H9 (cell line): ENCODE data around the gene ANGPTL8. TPM values are rescaled to one million over a fixed set of nuclear protein-coding genes. Genes with fewer than 3 reads are reported as not detected.

Experiments used
- DNase-seq: peaks from one replicate; pipeline ENCODE4 v3.0.0-alpha.2; 2017
- H2AFZ ChIP-seq: one replicate; pipeline ENCODE4 v1.6.1; 2013; ENCODE audit warnings: mild to moderate bottlenecking, low read length, control low read depth, moderate library complexity
- H2AK5ac ChIP-seq: 2 replicates; pipeline ENCODE4 v1.6.1; 2013; ENCODE audit warnings: low read length, control low read depth, mixed read lengths; ENCODE audit not compliant: insufficient read length
- H2BK120ac ChIP-seq: one replicate; pipeline ENCODE4 v1.6.1; 2013; ENCODE audit warnings: low read depth, mild to moderate bottlenecking, low read length, control low read depth, inconsistent platforms; ENCODE audit not compliant: poor library complexity, severe bottlenecking
- H2BK12ac ChIP-seq: 2 replicates; pipeline ENCODE4 v1.6.1; 2013; ENCODE audit warnings: low read length, control low read depth, mixed read lengths, low read depth; ENCODE audit not compliant: insufficient read length
- H2BK15ac ChIP-seq: 2 replicates; pipeline ENCODE4 v1.6.1; 2013; ENCODE audit warnings: low read depth, low read length, control low read depth
- H2BK20ac ChIP-seq: one replicate; pipeline ENCODE4 v1.6.1; 2013; ENCODE audit warnings: low read depth, mild to moderate bottlenecking, low read length, control low read depth, inconsistent platforms; ENCODE audit not compliant: poor library complexity, severe bottlenecking
- H2BK5ac ChIP-seq: 2 replicates; pipeline ENCODE4 v1.6.1; 2013; ENCODE audit warnings: low read length, control low read depth, mixed read lengths; ENCODE audit not compliant: insufficient read length
- H3K14ac ChIP-seq: 2 replicates; pipeline ENCODE4 v1.6.1; 2013; ENCODE audit warnings: low read length, control low read depth; ENCODE audit not compliant: insufficient read depth
- H3K18ac ChIP-seq: 2 replicates; pipeline ENCODE4 v1.6.1; 2013; ENCODE audit warnings: low read depth, mild to moderate bottlenecking, mixed read lengths, low read length, control low read depth; ENCODE audit not compliant: insufficient read length
- H3K23ac ChIP-seq: 2 replicates; pipeline ENCODE4 v1.6.1; 2013; ENCODE audit warnings: low read length, control low read depth, mixed read lengths, low read depth; ENCODE audit not compliant: insufficient read length
- H3K23me2 ChIP-seq: 2 replicates; pipeline ENCODE4 v1.6.1; 2013; ENCODE audit warnings: low read depth, mild to moderate bottlenecking, mixed read lengths, low read length, control low read depth; ENCODE audit not compliant: insufficient read length, poor library complexity, severe bottlenecking
- H3K27ac ChIP-seq: 2 replicates; pipeline ENCODE4 v1.5.1; 2013; ENCODE audit warnings: low read length, control low read depth, mixed read lengths, low read depth; ENCODE audit not compliant: insufficient read length
- H3K27me3 ChIP-seq: 2 replicates; pipeline ENCODE4 v1.6.1; 2013; ENCODE audit warnings: low read length, control low read depth, inconsistent platforms; ENCODE audit not compliant: insufficient read depth
- H3K4ac ChIP-seq: 2 replicates; pipeline ENCODE4 v1.6.1; 2013; ENCODE audit warnings: low read depth, mild to moderate bottlenecking, control low read depth, inconsistent platforms, low read length, moderate library complexity
- H3K4me1 ChIP-seq: 2 replicates; pipeline ENCODE4 v1.6.1; 2013; ENCODE audit warnings: low read length, control low read depth, inconsistent platforms; ENCODE audit not compliant: insufficient read depth
- H3K4me2 ChIP-seq: 2 replicates; pipeline ENCODE4 v1.6.1; 2013; ENCODE audit warnings: low read length, control low read depth, mixed read lengths; ENCODE audit not compliant: insufficient read length, insufficient read depth
- H3K56ac ChIP-seq: 2 replicates; pipeline ENCODE4 v1.6.1; 2013; ENCODE audit warnings: low read depth, mild to moderate bottlenecking, mixed read lengths, low read length, control low read depth; ENCODE audit not compliant: insufficient read length
- H3K79me1 ChIP-seq: 2 replicates; pipeline ENCODE4 v1.6.1; 2013; ENCODE audit warnings: low read depth, mild to moderate bottlenecking, moderate library complexity, low read length, control low read depth, inconsistent platforms; ENCODE audit not compliant: insufficient read depth, poor library complexity, severe bottlenecking
- H3K79me2 ChIP-seq: 2 replicates; pipeline ENCODE4 v1.6.1; 2013; ENCODE audit warnings: low read length, control low read depth, inconsistent platforms; ENCODE audit not compliant: insufficient read depth
- H3K9ac ChIP-seq: 2 replicates; pipeline ENCODE4 v1.6.1; 2013; ENCODE audit warnings: low read length, control low read depth, mixed read lengths; ENCODE audit not compliant: insufficient read length; ENCODE audit errors: extremely low read depth
- H3K9me3 ChIP-seq: one replicate; pipeline ENCODE4 v1.6.1; 2013; ENCODE audit warnings: low read depth, low read length, inconsistent platforms; ENCODE audit not compliant: control insufficient read depth
- H3T11ph ChIP-seq: one replicate; pipeline ENCODE4 v1.6.1; 2013; ENCODE audit warnings: mild to moderate bottlenecking, low read length, control low read depth, inconsistent platforms
- H4K20me1 ChIP-seq: one replicate; pipeline ENCODE4 v1.6.1; 2013; ENCODE audit not compliant: control insufficient read depth, insufficient read length, insufficient read depth
- H4K5ac ChIP-seq: 2 replicates; pipeline ENCODE4 v1.6.1; 2013; ENCODE audit warnings: low read depth, mild to moderate bottlenecking, mixed read lengths, low read length, control low read depth; ENCODE audit not compliant: insufficient read length
- H4K8ac ChIP-seq: replicated peaks from 2 replicates; pipeline ENCODE4 v1.6.1; 2013; ENCODE audit warnings: low read length, control low read depth, mixed read lengths, low read depth; ENCODE audit not compliant: insufficient read length
- H4K91ac ChIP-seq: 2 replicates; pipeline ENCODE4 v1.6.1; 2013; ENCODE audit warnings: low read depth, mild to moderate bottlenecking, moderate library complexity, mixed read lengths, low read length, control low read depth; ENCODE audit not compliant: insufficient read length
- H3K27ac Mint-ChIP-seq, 3 experiments: 2 replicates in 2 of 3; 3 replicates in 1 of 3; pipeline ENCODE4 v1.8.0; 2020 to 2021; ENCODE audit warnings: mixed read lengths in 3 of 3, mild to moderate bottlenecking in 1 of 3, moderate library complexity in 1 of 3
- H3K27me3 Mint-ChIP-seq: 2 replicates; pipeline ENCODE4 v1.8.0; 2021; ENCODE audit warnings: low read depth, mild to moderate bottlenecking, moderate library complexity, mixed read lengths
- H3K36me3 Mint-ChIP-seq, 3 experiments: 2 replicates in 2 of 3; 3 replicates in 1 of 3; pipeline ENCODE4 v1.8.0; 2020 to 2021; ENCODE audit warnings: low read depth in 3 of 3, mixed read lengths in 3 of 3; ENCODE audit not compliant: insufficient read depth in 1 of 3
- H3K4me1 Mint-ChIP-seq, 2 experiments: 2 replicates each; pipeline ENCODE4 v1.8.0; 2020; ENCODE audit warnings: mixed read lengths in 2 of 2
- H3K4me3 Mint-ChIP-seq, 2 experiments: 2 replicates in 1 of 2; 3 replicates in 1 of 2; pipeline ENCODE4 v1.8.0; 2020 to 2021; ENCODE audit warnings: mild to moderate bottlenecking in 2 of 2, mixed read lengths in 2 of 2, moderate library complexity in 1 of 2
- H3K9me3 Mint-ChIP-seq, 2 experiments: 2 replicates in 1 of 2; 3 replicates in 1 of 2; pipeline ENCODE4 v1.8.0; 2020; ENCODE audit warnings: mild to moderate bottlenecking in 2 of 2, mixed read lengths in 2 of 2, moderate library complexity in 1 of 2
- WGBS: extraction: QIAGEN DNeasy Blood & Tissue Kit; methylation state at CpG from one replicate; pipeline ENCODE4 v1.1.7; 2013; ENCODE audit warnings: missing lambda C conversion rate, low lambda C conversion rate, mixed read lengths; ENCODE audit not compliant: insufficient read length; ENCODE audit errors: extremely low coverage; 5-methylcytosine and 5-hydroxymethylcytosine counted together
- total RNA-seq: library from RNA; stranded (reverse); gene quantifications from 2 replicates; pipeline ENCODE4 v1.2.1, GENCODE V29; 2021
- TF ChIP-seq, protein P1 (sequence below): fragments of 200-600 bp; sonication (generic); conservative IDR thresholded peaks from 3 replicates; pipeline ENCODE4 v1.8.0; 2021; ENCODE audit warnings: antibody characterized with exemption, mild to moderate bottlenecking

The ANGPTL8 gene
- total RNA-seq, 1 experiment from 2014 or later = not detected

DNA sequence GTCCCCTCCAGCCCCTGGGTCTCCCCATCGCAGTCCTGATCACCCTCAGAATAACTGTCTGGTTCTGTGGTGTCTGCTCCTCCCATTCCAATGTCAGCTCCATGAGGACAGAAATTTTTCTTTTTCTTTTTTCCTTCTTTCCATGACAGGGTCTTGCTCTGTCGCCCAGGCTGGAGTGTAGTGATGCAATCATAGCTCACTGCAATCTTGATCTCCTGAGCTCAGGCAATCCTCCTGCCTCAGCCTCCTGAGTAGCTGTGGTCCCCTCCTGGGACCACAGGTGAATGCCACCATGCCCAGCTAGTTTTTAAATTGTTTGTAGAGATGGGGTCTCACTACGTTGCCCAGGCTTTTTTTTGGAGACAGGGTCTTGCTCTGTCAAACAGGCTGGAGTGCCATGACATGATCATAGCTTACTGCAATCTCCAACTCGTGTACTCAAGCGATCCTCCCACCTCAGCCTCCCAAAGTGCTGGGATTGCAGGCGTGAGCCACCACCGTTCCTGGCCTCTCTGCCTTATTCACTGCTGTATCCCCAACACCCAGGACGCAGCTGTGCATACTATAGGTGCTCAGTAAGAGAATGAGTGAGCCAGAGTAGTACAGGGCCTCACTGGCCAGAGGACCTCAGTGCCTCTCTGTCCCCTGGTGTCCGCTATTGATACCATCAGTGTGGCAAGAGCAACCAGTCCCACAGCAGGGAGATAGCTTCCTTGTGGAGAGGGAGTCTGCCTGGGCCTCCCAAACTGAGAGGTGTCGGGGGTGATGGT, 28.1 kb downstream of the ANGPTL8 start:
- H4K5ac ChIP-seq = no peak overlapping the region
- no peak overlapping the region for H2BK5ac ChIP-seq
- no peaks in the 10 kb centered on the region for H3K4me1 ChIP-seq
- no peak overlapping the region for H2BK120ac ChIP-seq
- no peak overlapping the region for H3K56ac ChIP-seq
- H3K18ac ChIP-seq = no peak overlapping the region
- H3K4me3 Mint-ChIP-seq = peak overlapping the region in 1 of 2 experiments; percentile 32; a peak in 1 of 5 replicates
- H3K79me2 ChIP-seq = no peaks in the 10 kb centered on the region
- H3K23ac ChIP-seq = no peak overlapping the region
- H3K4me2 ChIP-seq = no peak overlapping the region
- peaks cover 3% of the 10 kb centered on the region for H3K23me2 ChIP-seq
- TF ChIP-seq, protein P1, sequence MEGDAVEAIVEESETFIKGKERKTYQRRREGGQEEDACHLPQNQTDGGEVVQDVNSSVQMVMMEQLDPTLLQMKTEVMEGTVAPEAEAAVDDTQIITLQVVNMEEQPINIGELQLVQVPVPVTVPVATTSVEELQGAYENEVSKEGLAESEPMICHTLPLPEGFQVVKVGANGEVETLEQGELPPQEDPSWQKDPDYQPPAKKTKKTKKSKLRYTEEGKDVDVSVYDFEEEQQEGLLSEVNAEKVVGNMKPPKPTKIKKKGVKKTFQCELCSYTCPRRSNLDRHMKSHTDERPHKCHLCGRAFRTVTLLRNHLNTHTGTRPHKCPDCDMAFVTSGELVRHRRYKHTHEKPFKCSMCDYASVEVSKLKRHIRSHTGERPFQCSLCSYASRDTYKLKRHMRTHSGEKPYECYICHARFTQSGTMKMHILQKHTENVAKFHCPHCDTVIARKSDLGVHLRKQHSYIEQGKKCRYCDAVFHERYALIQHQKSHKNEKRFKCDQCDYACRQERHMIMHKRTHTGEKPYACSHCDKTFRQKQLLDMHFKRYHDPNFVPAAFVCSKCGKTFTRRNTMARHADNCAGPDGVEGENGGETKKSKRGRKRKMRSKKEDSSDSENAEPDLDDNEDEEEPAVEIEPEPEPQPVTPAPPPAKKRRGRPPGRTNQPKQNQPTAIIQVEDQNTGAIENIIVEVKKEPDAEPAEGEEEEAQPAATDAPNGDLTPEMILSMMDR = no peak
- H3K9me3 Mint-ChIP-seq = no peaks in the 10 kb centered on the region
- no peaks in the 10 kb centered on the region for H3K27me3 ChIP-seq
- no peak overlapping the region for H2BK12ac ChIP-seq
- no peaks in the 10 kb centered on the region for H3K36me3 Mint-ChIP-seq
- H3K79me1 ChIP-seq = no peaks in the 10 kb centered on the region
- H3T11ph ChIP-seq = no peak overlapping the region
- no peak overlapping the region for H3K14ac ChIP-seq
- peaks cover 2% of the 10 kb centered on the region; the same call in 1 of the 2 replicates for H3K27me3 Mint-ChIP-seq
- no peak overlapping the region for H3K9ac ChIP-seq
- whole genome bisulfite sequencing = no CpG with 5 or more reads among the region's 10 CpGs
- H2BK15ac ChIP-seq = no peak overlapping the region
- no peaks in the 10 kb centered on the region for H3K9me3 ChIP-seq
- peaks cover 7 to 14% of the 10 kb centered on the region in 2 experiments; a peak in 3 of 4 replicates for H3K4me1 Mint-ChIP-seq
- H4K91ac ChIP-seq = no peak overlapping the region
- H2BK20ac ChIP-seq = no peak overlapping the region
- H3K27ac ChIP-seq = no peak overlapping the region
- no peaks in the 10 kb centered on the region for H4K20me1 ChIP-seq
- H4K8ac ChIP-seq = no peak overlapping the region
- no peak overlapping the region for H2AFZ ChIP-seq
- H3K27ac Mint-ChIP-seq = 0 out of 7 replicates have a peak overlapping the region, but pooled peaks of 1 of the 3 experiments have one; percentile 29
- H3K4ac ChIP-seq = no peak overlapping the region
- H2AK5ac ChIP-seq = no peak overlapping the region
- DNase-seq = no peak
